Heart right ventricle (tissue), 16 donors: ENCODE measurements around the gene HBP1. TPM values are rescaled to one million over a fixed set of nuclear protein-coding genes. Genes with fewer than 3 reads are reported as not detected.
A peak's percentile ranks its signal among the peaks of the same experiment; 100 is the strongest.

Source experiments
- ATAC-seq, 8 donors: fragments of 200-7000 bp; cut with Tn5 transposase; one replicate each; pipeline ENCODE4 v1.9.1; 2020; ENCODE audit warnings: mild to moderate bottlenecking in 8 of 8, moderate library complexity in 8 of 8, moderate number of reproducible peaks in 1 of 8
- DNase-seq, 2 donors: peaks; one replicate each; pipeline ENCODE4 v3.0.0-alpha.2; 2020
- H3K27ac ChIP-seq, 10 donors: fragments of 200-600 bp; sonication (generic) in 2 of 10; one replicate each; pipeline versions ENCODE4 v1.5.0 to v1.8.0; 2020 to 2022; ENCODE audit warnings: mild to moderate bottlenecking in 3 of 10
- H3K27me3 ChIP-seq, 7 donors: fragments of 200-600 bp; one replicate each; pipeline ENCODE4 v1.8.0; 2021 to 2022; ENCODE audit warnings: mild to moderate bottlenecking in 2 of 7
- H3K36me3 ChIP-seq, 9 donors: fragments of 200-600 bp; sonication (generic) in 1 of 9; one replicate each; pipeline versions ENCODE4 v1.5.0 to v1.8.0; 2020 to 2022; ENCODE audit warnings: mild to moderate bottlenecking in 2 of 9
- H3K4me1 ChIP-seq, 9 donors: fragments of 200-600 bp; sonication (generic) in 1 of 9; one replicate each; pipeline versions ENCODE4 v1.5.0 to v1.8.0; 2020 to 2022; ENCODE audit warnings: mild to moderate bottlenecking in 4 of 9
- H3K4me3 ChIP-seq, 10 donors: fragments of 200-600 bp; sonication (generic) in 2 of 10; one replicate each; pipeline versions ENCODE4 v1.5.0 to v1.8.0; 2020 to 2022; ENCODE audit warnings: mild to moderate bottlenecking in 7 of 10, moderate library complexity in 2 of 10
- H3K9me3 ChIP-seq, 11 donors: fragments of 200-600 bp in 10 of 11; sonication (generic) in 2 of 11; one replicate each; pipeline versions ENCODE4 v1.5.0 to v1.8.0; 2013 to 2022; ENCODE audit warnings: mild to moderate bottlenecking in 2 of 11, control low read depth in 1 of 11, moderate library complexity in 1 of 11
- WGBS, 2 donors: extraction: QIAGEN DNeasy Blood & Tissue Kit; methylation state at CpG; one replicate each; pipeline ENCODE4 v1.1.7; 2013; ENCODE audit warnings: inconsistent platforms in 1 of 2; 5-methylcytosine and 5-hydroxymethylcytosine counted together
- intact Hi-C, 10 donors: fragments of 100-400 bp; cut with DNase I; formaldehyde crosslinking; loops; one replicate each; pipeline versions ENCODE4 v1.11.1 to v1.14.2; 2022
- polyA plus RNA-seq, 2 donors: library from polyadenylated mRNA; stranded (reverse); fragments of 200-250 nt; gene quantifications; one replicate each; pipeline ENCODE4 v1.2.3, GENCODE V29; 2013
- total RNA-seq, 10 donors: library from RNA; stranded (reverse); fragmentation: NEBNext Ultra II Directional in 3 of 10; extraction: Animal tissue kit (Norgen Biotek cat#: 25700) in 3 of 10; gene quantifications; one replicate each; pipeline versions ENCODE4 v1.2.1 to v1.2.4, GENCODE V29; 2021 to 2023
- TF ChIP-seq, protein P1 (sequence below), 9 donors: fragments of 200-600 bp; sonication (generic) in 2 of 9; IDR thresholded peaks; one replicate each; pipeline versions ENCODE4 v1.5.0 to v1.8.0; 2021 to 2022; ENCODE audit warnings: antibody characterized with exemption in 9 of 9, mild to moderate bottlenecking in 5 of 9, moderate library complexity in 1 of 9
- donor health status: Arrhythmogenic right ventricular cardiomyopathy.
- donor health status: ischemic (EF 13 %, LVEDD 7.1; RV severe dilation, severe dysfunction).
- donor health status: healthy with polysubstance abuse.
- donor health status: DM: no; HTN: yes; CAD: no.
- donor health status: DM: no; HTN: no; CAD: no.
- donor health status: ischemic (EF 25% LVEDD 6.9; RV normal size, moderate dysfunction).
- donor health status: ischemic (EF 25% LVEDD 5.7; RV mildly dilated, moderate dysfunction).
- donor health status: healthy.
- donor health status: DM: yes; HTN: yes; CAD: no.
- donor health status: Ischemic cardiomyopathy.
- donor health status: ischemic (EF 35%, LVEDD 5.7; RV mildly dilated, moderate dysfunction).
- donor health status: nonischemic (EF 11% LVEDD 7.7; RV severe dilation, severe dysfunction).
- donor health status: DM: yes; HTN: yes; CAD: no.
- donor health status: PGD.
- donor health status: ischemic (EF 29% LVEDD 5.4; RV normal size, mild dysfunction).
- donor health status: nonischemic (EF 23%, LVEDD 6.1; RV moderate dilation, normal function).

The HBP1 gene
- total and polyA plus RNA-seq, 12 donors, result 21.4 to 80.3 (median 60.3) TPM

DNA sequence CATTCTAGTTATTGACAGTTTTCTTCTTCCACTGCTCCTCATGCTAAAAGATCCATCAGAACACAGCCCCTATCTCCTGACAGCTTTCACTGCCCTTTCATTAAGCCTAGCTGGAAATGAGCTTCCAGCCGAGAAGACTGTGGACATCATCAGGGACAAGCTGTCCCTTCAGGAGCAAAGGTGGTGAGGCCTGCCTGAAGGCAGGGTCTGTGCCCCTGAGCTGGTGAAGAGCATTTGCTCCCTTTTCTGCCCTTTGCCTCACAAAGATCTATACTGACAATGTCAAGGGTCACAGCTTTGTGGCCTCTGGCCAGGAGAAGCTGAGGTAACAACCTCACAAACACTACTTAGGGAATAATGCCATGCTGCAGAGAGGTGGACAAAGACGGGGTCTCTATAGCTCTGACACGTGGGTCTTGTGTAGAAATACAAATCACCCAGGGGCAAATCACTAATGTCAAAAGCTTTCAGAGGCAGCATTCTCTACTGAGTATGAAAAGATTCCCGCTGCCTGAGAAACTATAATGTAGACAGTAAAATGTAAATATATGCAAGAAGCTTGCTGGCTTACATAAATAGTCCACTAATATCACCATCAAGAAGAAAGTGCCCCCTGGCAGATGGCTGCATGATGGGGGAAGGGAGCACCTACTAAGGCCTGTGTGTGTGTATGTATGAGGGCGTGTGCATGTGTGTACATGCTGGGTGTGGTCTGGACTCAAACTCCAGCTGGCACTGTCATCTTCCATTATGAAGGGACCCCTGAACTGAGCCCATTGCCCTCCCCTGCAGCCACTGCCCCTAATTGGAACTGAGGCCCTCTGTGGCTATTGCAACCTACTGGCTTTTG is 55.8 kb downstream of the HBP1 start:
- intact Hi-C loops, result loop anchor here in 4 of 10 donors (5.0 to 10.0 kb wide), 3 partner anchors 58 to 63 kb away; no protein-coding TSS in a partner anchor
- peaks cover 0 to 45% (median 5%) of the 10 kb centered on the region in 9 donors for H3K36me3 ChIP-seq
- peak overlapping the region in 9 of 10 donors; percentile 39 to 87 (median 72) for H3K27ac ChIP-seq
- WGBS, 2 donors, result 75 to 84% methylated on average over 5 of the region's 5 CpGs
- H3K27me3 ChIP-seq, result no peaks in the 10 kb centered on the region
- no peaks in the 10 kb centered on the region for H3K9me3 ChIP-seq
- TF ChIP-seq, protein P1, sequence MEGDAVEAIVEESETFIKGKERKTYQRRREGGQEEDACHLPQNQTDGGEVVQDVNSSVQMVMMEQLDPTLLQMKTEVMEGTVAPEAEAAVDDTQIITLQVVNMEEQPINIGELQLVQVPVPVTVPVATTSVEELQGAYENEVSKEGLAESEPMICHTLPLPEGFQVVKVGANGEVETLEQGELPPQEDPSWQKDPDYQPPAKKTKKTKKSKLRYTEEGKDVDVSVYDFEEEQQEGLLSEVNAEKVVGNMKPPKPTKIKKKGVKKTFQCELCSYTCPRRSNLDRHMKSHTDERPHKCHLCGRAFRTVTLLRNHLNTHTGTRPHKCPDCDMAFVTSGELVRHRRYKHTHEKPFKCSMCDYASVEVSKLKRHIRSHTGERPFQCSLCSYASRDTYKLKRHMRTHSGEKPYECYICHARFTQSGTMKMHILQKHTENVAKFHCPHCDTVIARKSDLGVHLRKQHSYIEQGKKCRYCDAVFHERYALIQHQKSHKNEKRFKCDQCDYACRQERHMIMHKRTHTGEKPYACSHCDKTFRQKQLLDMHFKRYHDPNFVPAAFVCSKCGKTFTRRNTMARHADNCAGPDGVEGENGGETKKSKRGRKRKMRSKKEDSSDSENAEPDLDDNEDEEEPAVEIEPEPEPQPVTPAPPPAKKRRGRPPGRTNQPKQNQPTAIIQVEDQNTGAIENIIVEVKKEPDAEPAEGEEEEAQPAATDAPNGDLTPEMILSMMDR (IDR thresholded peaks at IDR 0.05), result no peak
- H3K4me1 ChIP-seq, result peaks cover 0 to 33% (median 7%) of the 10 kb centered on the region in 9 donors
- DNase-seq, result no peak
- ATAC-seq, result peak in 2 of 8 donors; percentile 21 to 51
- no peak overlapping the region for H3K4me3 ChIP-seq

DNA sequence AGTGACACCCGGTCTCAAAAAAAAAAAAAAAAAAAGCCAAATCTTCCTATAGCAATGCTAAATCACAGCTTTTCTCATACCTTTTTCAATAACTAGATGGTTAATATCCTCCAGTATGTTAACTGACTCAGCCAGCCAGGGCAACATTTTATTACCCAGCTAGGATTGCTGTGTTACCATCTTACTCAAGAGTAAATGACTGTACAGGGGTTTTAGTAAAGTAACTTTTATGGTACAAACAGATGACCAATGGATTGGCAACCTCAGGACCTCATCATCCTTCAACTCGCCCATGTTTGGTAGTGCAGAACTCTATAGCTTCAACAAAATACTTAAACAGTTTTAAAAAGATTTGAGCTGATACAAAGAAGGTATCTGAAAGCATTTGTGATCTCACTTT is 59.5 kb downstream of the HBP1 start:
- H3K27ac ChIP-seq, result no peak overlapping the region
- 96 to 98% methylated on average over 2 of the region's 2 CpGs for WGBS, 2 donors
- TF ChIP-seq, protein P1 (IDR thresholded peaks at IDR 0.05), result no peak
- DNase-seq (no peak), ATAC-seq (no peak)
- peaks cover 0 to 64% (median 5%) of the 10 kb centered on the region in 9 donors for H3K36me3 ChIP-seq
- H3K9me3 ChIP-seq, result no peaks in the 10 kb centered on the region
- no peaks in the 10 kb centered on the region for H3K27me3 ChIP-seq
- H3K4me3 ChIP-seq, result no peak overlapping the region
- intact Hi-C loops, result loop anchor here in 1 of 10 donors (10.0 kb wide), 1 partner anchor 57 kb away; no protein-coding TSS in a partner anchor
- H3K4me1 ChIP-seq, result peaks cover 0 to 12% (median 5%) of the 10 kb centered on the region in 9 donors

DNA sequence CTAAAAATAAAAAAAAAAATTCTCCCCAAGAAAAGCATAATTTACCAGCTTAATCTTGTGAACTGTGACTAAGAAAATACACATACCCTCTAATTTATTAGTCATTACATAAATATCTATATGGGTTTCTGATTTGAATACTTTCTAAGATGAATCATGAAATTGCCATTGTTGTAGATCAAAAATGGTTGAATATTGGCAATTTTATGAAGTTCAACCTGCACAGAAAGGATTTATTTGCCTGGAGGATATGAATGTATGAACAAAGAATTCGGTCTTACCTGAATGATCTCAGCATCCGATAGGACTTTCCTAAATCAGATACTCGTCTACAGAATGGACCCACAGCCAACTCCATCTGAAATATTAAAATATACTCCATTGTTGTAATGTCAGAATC is 61.5 kb downstream of the HBP1 start:
- WGBS, 2 donors, result 95 to 97% methylated on average over 3 of the region's 3 CpGs
- intact Hi-C loops, result no loop called here
- ATAC-seq, result no peak

DNA sequence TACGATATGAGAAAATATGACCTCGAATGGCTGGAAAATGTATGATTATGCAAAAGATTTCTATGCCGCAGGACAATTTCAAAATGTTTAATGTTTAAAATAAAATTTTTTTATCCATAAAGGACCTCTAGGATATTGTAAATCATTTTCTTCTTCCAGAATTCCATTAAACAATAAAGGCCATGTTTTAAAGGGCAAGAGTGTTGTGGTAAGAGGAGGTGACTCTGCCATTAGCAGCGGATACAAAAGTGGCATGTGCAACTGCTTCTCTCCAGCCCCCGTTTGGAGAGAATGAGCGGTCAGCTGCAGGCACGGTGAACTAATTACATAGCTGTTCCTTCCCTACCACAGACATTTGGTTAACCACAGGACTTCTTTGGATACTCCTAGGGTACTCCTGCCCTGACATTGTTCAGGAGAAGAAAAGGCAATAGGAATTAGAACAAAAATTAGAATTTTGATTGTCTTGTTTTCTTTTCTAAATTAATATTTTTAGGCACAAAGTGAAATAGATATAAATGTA is 63.8 kb downstream of the HBP1 start:
- TF ChIP-seq, protein P1 (IDR thresholded peaks at IDR 0.05), result no peak
- H3K4me3 ChIP-seq, result no peak overlapping the region
- H3K27ac ChIP-seq, result peak overlapping the region in 6 of 10 donors; percentile 18 to 47 (median 25)
- intact Hi-C loops, result no loop called here
- WGBS, 2 donors, result 85 to 91% methylated on average over 7 of the region's 7 CpGs
- peaks cover 0 to 21% (median 6%) of the 10 kb centered on the region in 9 donors for H3K4me1 ChIP-seq
- DNase-seq, result no peak
- no peaks in the 10 kb centered on the region for H3K27me3 ChIP-seq
- H3K9me3 ChIP-seq, result no peaks in the 10 kb centered on the region
- ATAC-seq, result peak in 1 of 8 donors; percentile 32
- peaks cover 0 to 54% (median 0%) of the 10 kb centered on the region in 9 donors for H3K36me3 ChIP-seq

More for the DNA sequence above, 61.5 kb downstream of the HBP1 start:
- Histone ChIP-seq H3K4me1 (peaks cover 0 to 10% (median 3%) of the 10 kb centered on the region in 9 donors), H3K9me3 (no peaks in the 10 kb centered on the region), H3K36me3 (peaks cover 0 to 58% (median 5%) of the 10 kb centered on the region in 9 donors), H3K27me3 (no peaks in the 10 kb centered on the region), H3K4me3 (no peak overlapping the region), H3K27ac (no peak overlapping the region)
- TF ChIP-seq, protein P1 (IDR thresholded peaks at IDR 0.05), result no peak
- DNase-seq, result no peak
